OCI-LY1 (cell line): ENCODE results near the gene DDOST.

ENCODE experiments used
- H2AFZ ChIP-seq: fragments of 200-600 bp; sonication (generic), shearing (Covaris generic); 2 replicates; pipeline ENCODE4 v1.6.0; 2014; ENCODE audit warnings: antibody characterized with exemption, mild to moderate bottlenecking, low read length
- H3F3A ChIP-seq: fragments of 200-600 bp; sonication (generic), shearing (Covaris generic); 2 replicates; pipeline ENCODE4 v1.6.0; 2014; ENCODE audit warnings: mild to moderate bottlenecking, antibody characterized with exemption, low read length, moderate library complexity; ENCODE audit not compliant: insufficient read depth
- H3K27ac ChIP-seq: fragments of 200-600 bp; sonication (generic); 2 replicates; pipeline ENCODE4 v1.5.1; 2014; ENCODE audit warnings: low read length, mixed run types, mild to moderate bottlenecking, low read depth; ENCODE audit not compliant: poor library complexity, severe bottlenecking
- H3K27me3 ChIP-seq: fragments of 200-600 bp; sonication (generic); 2 replicates; pipeline ENCODE4 v1.6.0; 2014; ENCODE audit warnings: antibody characterized with exemption, mild to moderate bottlenecking, low read length, moderate library complexity; ENCODE audit not compliant: insufficient read depth
- H3K36me3 ChIP-seq: fragments of 200-600 bp; sonication (generic); 2 replicates; pipeline ENCODE4 v1.6.1; 2014; ENCODE audit warnings: mild to moderate bottlenecking, antibody characterized with exemption, low read length, moderate library complexity, mixed read lengths; ENCODE audit not compliant: insufficient read depth
- H3K4me1 ChIP-seq: fragments of 200-600 bp; sonication (generic); 2 replicates; pipeline ENCODE4 v1.5.1; 2014; ENCODE audit warnings: mild to moderate bottlenecking, low read length, moderate library complexity; ENCODE audit not compliant: insufficient read depth, severe bottlenecking
- H3K4me2 ChIP-seq: fragments of 200-600 bp; sonication (generic), shearing (Covaris generic); 2 replicates; pipeline ENCODE4 v1.6.1; 2014; ENCODE audit warnings: low read length
- H3K4me3 ChIP-seq: fragments of 200-600 bp; sonication (generic); 2 replicates; pipeline ENCODE4 v1.5.1; 2014; ENCODE audit warnings: low read length, low read depth, mild to moderate bottlenecking, mixed read lengths; ENCODE audit not compliant: poor library complexity, severe bottlenecking
- H3K79me2 ChIP-seq: fragments of 200-600 bp; shearing (Covaris generic); 2 replicates; pipeline ENCODE4 v1.6.1; 2016; ENCODE audit warnings: mixed run types, low read length, mixed read lengths; ENCODE audit not compliant: insufficient read depth
- H3K9ac ChIP-seq: fragments of 200-600 bp; sonication (generic), shearing (Covaris generic); 2 replicates; pipeline ENCODE4 v1.6.1; 2014; ENCODE audit warnings: mild to moderate bottlenecking, low read length, mixed read lengths
- H3K9me2 ChIP-seq: fragments of 200-600 bp; sonication (generic), shearing (Covaris generic); 2 replicates; pipeline ENCODE4 v1.6.1; 2014; ENCODE audit warnings: low read depth, mild to moderate bottlenecking, low read length, mixed read lengths
- H3K9me3 ChIP-seq: fragments of 200-600 bp; shearing (Covaris generic); 2 replicates; pipeline ENCODE4 v1.6.1; 2014; ENCODE audit warnings: low read length, mixed read lengths
- H4K20me1 ChIP-seq: fragments of 200-600 bp; sonication (generic), shearing (Covaris generic); 2 replicates; pipeline ENCODE4 v1.6.0; 2016; ENCODE audit warnings: mild to moderate bottlenecking, low read length; ENCODE audit not compliant: insufficient read depth
- CTCF ChIP-seq: fragments of 200-600 bp; sonication (generic), shearing (Covaris generic); IDR thresholded peaks from 2 replicates; pipeline ENCODE4 v1.5.1; 2017; ENCODE audit warnings: mild to moderate bottlenecking, antibody characterized with exemption, low read length, moderate library complexity, mixed read lengths
- EZH2 ChIP-seq: fragments of 200-600 bp; sonication (generic), shearing (Covaris generic); IDR thresholded peaks from 2 replicates; pipeline ENCODE4 v1.8.0; 2017; ENCODE audit warnings: borderline replicate concordance, mixed run types, mild to moderate bottlenecking, antibody characterized with exemption, low read length, moderate library complexity, mixed read lengths

DDOST gene

GRCh38 chr1:20648438-20648837 is 12.7 kb downstream of the DDOST start:
- Histone ChIP-seq H3K9me3 (no peaks in the 10 kb centered on the region), H3K27ac (no peak overlapping the region), H3F3A (no peaks in the 10 kb centered on the region), H3K4me3 (no peak overlapping the region), H3K9me2 (no peaks in the 10 kb centered on the region), H3K9ac (no peak overlapping the region), H2AFZ (no peak overlapping the region), H3K36me3 (peaks cover 44% of the 10 kb centered on the region), H3K79me2 (no peaks in the 10 kb centered on the region), H3K27me3 (no peaks in the 10 kb centered on the region), H4K20me1 (no peaks in the 10 kb centered on the region), H3K4me1 (no peaks in the 10 kb centered on the region), H3K4me2 (no peak overlapping the region)
- TF ChIP-seq EZH2: no peak
- TF ChIP-seq CTCF: no peak

- Histone ChIP-seq H4K20me1 (no peaks in the 10 kb centered on the region), H3K9me2 (no peaks in the 10 kb centered on the region), H3K27me3 (no peaks in the 10 kb centered on the region; the same call in 1 of the 2 replicates), H3K4me2 (no peak overlapping the region), H3K36me3 (peaks cover 16% of the 10 kb centered on the region), H2AFZ (no peak overlapping the region), H3K9me3 (no peaks in the 10 kb centered on the region), H3F3A (no peaks in the 10 kb centered on the region), H3K9ac (no peak overlapping the region), H3K79me2 (no peaks in the 10 kb centered on the region), H3K27ac (no peak overlapping the region), H3K4me3 (no peak overlapping the region), H3K4me1 (no peaks in the 10 kb centered on the region)
- no peak for TF ChIP-seq CTCF
- no peak for TF ChIP-seq EZH2
These were observed 15.8 kb downstream of the DDOST start for GRCh38 chr1:20645414-20645813.

- H3K4me2 ChIP-seq: no peak overlapping the region
These were observed 16.8 kb downstream of the DDOST start for GRCh38 chr1:20644416-20644815.

More at GRCh38 chr1:20644416-20644815, 16.8 kb downstream of the DDOST start:
- TF ChIP-seq CTCF (no peak), EZH2 (no peak)
- H3K4me3 ChIP-seq: no peak overlapping the region
- H3K79me2 ChIP-seq: no peaks in the 10 kb centered on the region
- H4K20me1 ChIP-seq: no peaks in the 10 kb centered on the region
- no peaks in the 10 kb centered on the region for H3K9me3 ChIP-seq
- H3K27ac ChIP-seq: no peak overlapping the region
- H3K27me3 ChIP-seq: no peaks in the 10 kb centered on the region; the same call in 1 of the 2 replicates
- no peaks in the 10 kb centered on the region for H3K9me2 ChIP-seq
- peaks cover 8% of the 10 kb centered on the region; the same call in 1 of the 2 replicates for H3K36me3 ChIP-seq
- no peaks in the 10 kb centered on the region for H3F3A ChIP-seq
- H3K4me1 ChIP-seq: no peaks in the 10 kb centered on the region
- no peak overlapping the region for H2AFZ ChIP-seq
- no peak overlapping the region for H3K9ac ChIP-seq
